GM12875 (cell line): ENCODE measurements around the gene GXYLT2.

ENCODE experiments used
- H3K4me3 ChIP-seq: one replicate; pipeline ENCODE4 v1.5.1; 2011; ENCODE audit warnings: low read depth, low read length, control low read depth
- TF ChIP-seq, protein P1 (sequence below): IDR thresholded peaks from 2 replicates; pipeline ENCODE4 v1.5.1; 2011; ENCODE audit warnings: low read depth, mild to moderate bottlenecking, control low read depth, inconsistent platforms, low read length, moderate library complexity, borderline replicate concordance; ENCODE audit not compliant: insufficient read depth

Gene GXYLT2

DNA sequence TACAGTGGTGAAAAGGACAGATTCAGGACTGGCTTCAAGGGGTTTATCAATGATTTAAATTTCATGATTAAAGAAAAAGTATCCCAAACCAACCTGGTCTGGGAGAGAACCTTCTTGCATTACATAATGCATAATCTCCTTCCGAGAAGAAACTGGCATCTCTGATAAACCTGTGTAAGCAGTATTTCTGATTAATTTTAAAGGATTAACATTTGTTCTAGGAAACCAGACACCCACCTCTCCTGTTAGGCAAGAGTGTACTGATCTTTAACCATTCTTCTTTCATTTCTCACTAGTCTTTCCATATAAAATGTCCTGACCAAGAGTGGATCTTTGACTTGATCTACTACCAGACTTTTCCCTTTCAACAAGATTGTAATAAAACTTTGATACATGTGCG, 85.9 kb downstream of the GXYLT2 start:
- TF ChIP-seq, protein P1, sequence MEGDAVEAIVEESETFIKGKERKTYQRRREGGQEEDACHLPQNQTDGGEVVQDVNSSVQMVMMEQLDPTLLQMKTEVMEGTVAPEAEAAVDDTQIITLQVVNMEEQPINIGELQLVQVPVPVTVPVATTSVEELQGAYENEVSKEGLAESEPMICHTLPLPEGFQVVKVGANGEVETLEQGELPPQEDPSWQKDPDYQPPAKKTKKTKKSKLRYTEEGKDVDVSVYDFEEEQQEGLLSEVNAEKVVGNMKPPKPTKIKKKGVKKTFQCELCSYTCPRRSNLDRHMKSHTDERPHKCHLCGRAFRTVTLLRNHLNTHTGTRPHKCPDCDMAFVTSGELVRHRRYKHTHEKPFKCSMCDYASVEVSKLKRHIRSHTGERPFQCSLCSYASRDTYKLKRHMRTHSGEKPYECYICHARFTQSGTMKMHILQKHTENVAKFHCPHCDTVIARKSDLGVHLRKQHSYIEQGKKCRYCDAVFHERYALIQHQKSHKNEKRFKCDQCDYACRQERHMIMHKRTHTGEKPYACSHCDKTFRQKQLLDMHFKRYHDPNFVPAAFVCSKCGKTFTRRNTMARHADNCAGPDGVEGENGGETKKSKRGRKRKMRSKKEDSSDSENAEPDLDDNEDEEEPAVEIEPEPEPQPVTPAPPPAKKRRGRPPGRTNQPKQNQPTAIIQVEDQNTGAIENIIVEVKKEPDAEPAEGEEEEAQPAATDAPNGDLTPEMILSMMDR, result no peak
- H3K4me3 ChIP-seq, result no peak overlapping the region

DNA sequence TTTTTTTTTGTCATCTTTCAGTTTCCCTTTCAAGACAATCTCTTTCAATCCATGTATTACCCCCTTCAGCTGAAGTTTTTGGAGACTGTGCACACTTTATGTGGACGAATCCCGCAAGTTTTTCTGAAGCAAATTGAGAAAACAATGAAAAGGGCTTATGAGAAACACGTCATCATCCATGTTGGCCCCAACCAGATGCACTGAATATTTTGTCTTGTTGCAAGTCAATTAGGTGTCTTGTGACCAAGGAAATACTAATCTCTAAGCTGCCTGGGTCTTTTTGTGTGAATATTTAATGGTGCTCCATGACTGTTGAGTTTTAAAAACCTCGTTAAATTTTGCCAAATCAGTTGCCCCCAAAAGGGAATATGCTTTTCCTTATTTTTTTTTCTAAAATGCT, 87.1 kb downstream of the GXYLT2 start:
- TF ChIP-seq, protein P1, result no peak
- H3K4me3 ChIP-seq, result no peak overlapping the region

DNA sequence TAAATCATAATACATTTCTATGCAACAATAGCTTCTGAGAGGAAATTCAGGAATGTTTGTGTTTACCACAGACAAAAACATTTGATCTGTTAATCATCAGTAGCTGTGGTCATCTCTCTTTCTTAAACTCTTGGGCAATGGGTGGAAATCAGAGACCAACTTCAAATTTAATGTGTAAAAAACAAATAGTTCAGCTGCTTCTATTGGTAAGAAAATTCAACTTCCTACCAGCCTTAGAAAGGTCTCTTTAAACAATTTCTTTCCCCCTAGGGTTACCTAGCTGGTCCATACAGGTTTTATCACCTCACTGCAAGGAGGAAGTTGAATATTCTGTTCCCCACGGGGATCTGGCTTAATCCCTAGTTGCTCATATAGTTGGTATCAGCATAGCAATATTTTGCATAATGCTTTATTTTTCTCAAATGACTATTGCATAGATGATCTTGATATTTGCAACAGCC, 88.5 kb downstream of the GXYLT2 start:
- TF ChIP-seq, protein P1, result no peak
- H3K4me3 ChIP-seq, result no peak overlapping the region

DNA sequence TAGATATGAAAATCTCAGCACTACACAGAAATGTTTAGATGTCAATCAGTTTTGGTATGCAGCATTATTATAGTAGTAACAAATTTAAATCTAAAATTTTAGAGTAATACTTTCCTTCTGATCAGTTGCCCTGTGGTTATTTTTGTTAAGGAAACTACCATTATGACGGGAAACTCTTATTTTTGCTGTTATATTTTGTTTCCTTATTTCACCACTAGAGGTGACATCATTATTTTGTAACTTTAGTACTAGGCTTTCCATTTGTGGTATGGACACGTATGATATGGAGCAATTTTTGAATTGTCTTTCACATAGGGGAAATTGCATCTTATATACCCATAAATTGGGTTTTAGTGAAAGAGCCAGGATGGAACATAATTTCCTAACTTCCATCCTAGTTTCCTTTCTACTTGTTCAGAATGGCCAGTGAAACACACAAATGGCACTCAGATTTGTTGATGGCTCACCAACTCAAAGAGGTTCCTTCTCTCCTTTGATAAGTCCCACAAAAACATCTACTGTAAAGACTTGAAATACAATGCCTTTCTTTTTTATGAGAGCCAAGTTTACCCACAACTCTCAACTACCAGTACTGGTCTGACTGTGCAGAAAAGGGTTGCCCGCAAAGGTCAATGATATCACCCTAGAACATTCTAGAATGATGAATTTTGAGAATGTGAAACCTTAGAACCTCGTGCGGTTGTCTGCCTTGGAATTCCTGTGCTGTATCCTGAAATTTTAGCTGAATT, 89.4 kb downstream of the GXYLT2 start:
- TF ChIP-seq, protein P1, result no peak

DNA sequence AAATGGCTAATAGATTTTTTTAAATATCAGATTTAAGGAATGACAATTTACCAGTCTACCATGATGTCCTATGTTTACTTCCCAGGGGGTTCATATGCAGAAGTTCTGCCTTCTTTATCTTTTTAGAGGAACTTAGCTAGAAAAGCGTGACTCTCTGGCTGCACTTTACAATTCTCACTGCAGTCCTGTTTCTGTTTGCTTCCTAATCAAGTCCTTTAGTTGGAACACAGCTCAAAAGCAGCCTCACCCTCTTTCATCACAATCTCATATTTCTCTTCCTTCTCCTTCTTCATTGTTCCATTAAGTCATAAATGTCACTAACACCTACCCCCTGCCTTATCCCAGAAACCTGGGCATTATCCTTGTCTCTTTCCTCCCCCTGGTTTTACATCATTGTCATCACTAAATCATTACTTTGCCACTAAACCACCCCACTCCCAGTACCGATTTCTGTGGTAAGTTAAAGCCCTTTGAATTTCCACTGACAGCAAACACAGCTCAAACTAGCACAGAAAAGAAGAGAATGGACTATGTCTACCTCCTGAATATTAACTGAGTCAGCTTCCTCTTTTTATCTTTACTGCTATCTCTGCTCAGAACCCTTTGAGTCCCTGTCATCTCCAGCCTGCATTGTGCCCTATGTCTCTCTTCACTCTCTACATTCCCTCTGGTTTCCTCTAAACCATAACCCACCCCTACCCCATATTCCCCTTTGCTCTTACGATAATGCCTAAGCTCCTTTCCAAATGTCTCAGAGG, 94.9 kb downstream of the GXYLT2 start:
- TF ChIP-seq, protein P1, result no peak
- no peak overlapping the region for H3K4me3 ChIP-seq

More for the DNA sequence above, 89.4 kb downstream of the GXYLT2 start:
- no peak overlapping the region for H3K4me3 ChIP-seq

DNA sequence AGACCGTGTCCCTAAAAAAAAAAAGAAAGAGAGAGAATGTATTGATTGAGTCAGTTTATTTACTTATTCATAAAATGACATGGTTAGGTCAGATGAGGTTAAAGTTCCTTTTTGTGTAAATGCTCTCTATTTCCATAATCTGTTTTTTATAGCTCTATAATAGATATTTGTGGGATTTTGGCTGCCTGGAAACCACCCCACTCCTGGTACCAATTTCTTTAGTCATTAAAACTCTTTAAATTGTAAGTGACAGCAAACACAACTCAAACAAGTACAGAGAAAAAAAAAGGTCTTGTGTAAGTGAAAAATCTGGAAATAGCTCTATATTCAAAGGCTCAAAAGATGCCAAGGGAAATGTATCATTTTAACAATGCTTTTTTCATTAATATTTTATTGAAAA, 97.7 kb downstream of the GXYLT2 start:
- TF ChIP-seq, protein P1, result no peak

More for the DNA sequence above, 97.7 kb downstream of the GXYLT2 start:
- H3K4me3 ChIP-seq, result no peak overlapping the region
